B cell (primary cell): ENCODE measurements around the gene ERG. TPM values are rescaled to one million over a fixed set of nuclear protein-coding genes. Genes with fewer than 3 reads are reported as not detected.

Experiments used
- ATAC-seq: fragments of 200-7000 bp; cut with Tn5 transposase; one replicate; pipeline ENCODE4 v1.10.0; 2021; ENCODE audit warnings: low read depth, mild to moderate bottlenecking, moderate number of reproducible peaks, moderate library complexity
- CTCF ChIA-PET: fragments of 350-600 bp; sonication (Branson Sonifier 250); formaldehyde crosslinking; loops from one replicate; lab custom pipeline; 2021; ENCODE audit warnings: antibody characterized with exemption, inconsistent platforms; lab: Charles Lee
- POLR2A ChIA-PET: fragments of 350-600 bp; sonication (Branson Sonifier 250); formaldehyde crosslinking; loops from one replicate; lab custom pipeline; 2021; ENCODE audit warnings: antibody characterized with exemption; lab: Charles Lee
- DNase-seq: peaks from one replicate; pipeline ENCODE4 v3.0.0; 2013
- H2AFZ ChIP-seq: 2 replicates; pipeline ENCODE4 v1.6.1; 2012; ENCODE audit warnings: mild to moderate bottlenecking, low read depth, low read length; ENCODE audit not compliant: insufficient read depth, poor library complexity, severe bottlenecking
- H3K27ac ChIP-seq, 2 donors: 1 replicate in 1 of 2; 2 replicates in 1 of 2; pipeline ENCODE4 v1.5.1; 2012 to 2013; ENCODE audit warnings: low read length in 2 of 2, mild to moderate bottlenecking in 2 of 2, moderate library complexity in 1 of 2
- H3K27me3 ChIP-seq, 4 experiments: fragments of 200-600 bp in 1 of 4; sonication (generic) in 1 of 4; replicated peaks in 1 of 4; 1 replicate in 2 of 4; 2 replicates in 2 of 4; pipeline versions ENCODE4 v1.6.1 to v1.7.0; 2013 to 2016; ENCODE audit warnings: low read length in 3 of 4, mild to moderate bottlenecking in 2 of 4, mixed read lengths in 1 of 4, moderate library complexity in 1 of 4; ENCODE audit not compliant: insufficient read depth in 4 of 4, control insufficient read depth in 3 of 4; ENCODE audit errors: control extremely low read depth in 1 of 4
- H3K36me3 ChIP-seq, 2 experiments: replicated peaks in 1 of 2; 1 replicate in 1 of 2; 2 replicates in 1 of 2; pipeline versions ENCODE4 v1.6.1 to v1.7.1; 2013; ENCODE audit warnings: low read length in 1 of 2; ENCODE audit not compliant: insufficient read depth in 2 of 2, control insufficient read depth in 1 of 2; ENCODE audit errors: control extremely low read depth in 1 of 2, extremely low read depth in 1 of 2
- H3K4me1 ChIP-seq, 2 donors: fragments of 200-600 bp in 1 of 2; sonication (generic) in 1 of 2; 1 replicate in 1 of 2; 2 replicates in 1 of 2; pipeline versions ENCODE4 v1.5.1 to v1.6.1; 2013 to 2017; ENCODE audit warnings: low read length in 2 of 2; ENCODE audit not compliant: control insufficient read depth in 2 of 2, insufficient read depth in 2 of 2
- H3K4me2 ChIP-seq: replicated peaks from 2 replicates; pipeline ENCODE3; 2012; ENCODE audit warnings: mild to moderate bottlenecking, low read depth, low read length; ENCODE audit not compliant: poor library complexity, severe bottlenecking
- H3K4me3 ChIP-seq, 5 experiments: fragments of 200-600 bp in 1 of 5; sonication (generic) in 1 of 5; 1 replicate in 3 of 5; 2 replicates in 2 of 5; pipeline versions ENCODE4 v1.5.1 to v1.7.0; 2011 to 2016; ENCODE audit warnings: low read length in 4 of 5, mild to moderate bottlenecking in 4 of 5, low read depth in 2 of 5, control low read depth in 1 of 5, moderate library complexity in 1 of 5; ENCODE audit not compliant: insufficient read depth in 1 of 5; ENCODE audit errors: control extremely low read depth in 1 of 5, extremely low read depth in 1 of 5
- H3K79me2 ChIP-seq: fragments of 200-600 bp; sonication (generic); one replicate; pipeline ENCODE4 v1.6.0; 2016; ENCODE audit warnings: low read length; ENCODE audit not compliant: control insufficient read depth, insufficient read depth
- H3K9ac ChIP-seq: fragments of 200-600 bp; sonication (generic); 2 replicates; pipeline ENCODE4 v1.6.1; 2017; ENCODE audit warnings: mild to moderate bottlenecking, low read length, moderate library complexity
- H3K9me3 ChIP-seq, 3 donors: one replicate each; pipeline versions ENCODE4 v1.6.1 to v1.7.1; 2013; ENCODE audit warnings: low read length in 2 of 3; ENCODE audit not compliant: control insufficient read depth in 2 of 3, insufficient read depth in 1 of 3; ENCODE audit errors: control extremely low read depth in 1 of 3
- H4K20me1 ChIP-seq: 2 replicates; pipeline ENCODE4 v1.6.0; 2012; ENCODE audit warnings: mild to moderate bottlenecking, low read length; ENCODE audit not compliant: insufficient read depth, control insufficient read depth, poor library complexity, severe bottlenecking
- H3K27ac Mint-ChIP-seq: one replicate; pipeline ENCODE4 v1.8.0; 2021; ENCODE audit warnings: mixed read lengths
- H3K27me3 Mint-ChIP-seq: one replicate; pipeline ENCODE4 v1.8.0; 2021; ENCODE audit warnings: mixed read lengths
- H3K4me1 Mint-ChIP-seq: one replicate; pipeline ENCODE4 v1.8.0; 2021; ENCODE audit warnings: mixed read lengths
- H3K4me3 Mint-ChIP-seq: one replicate; pipeline ENCODE4 v1.8.0; 2021; ENCODE audit warnings: mixed read lengths
- H3K9me3 Mint-ChIP-seq: one replicate; pipeline ENCODE4 v1.8.0; 2022; ENCODE audit warnings: mixed read lengths; ENCODE audit not compliant: insufficient read depth
- EZH2 ChIP-seq: IDR thresholded peaks from 2 replicates; pipeline ENCODE4 v1.6.1; 2012; ENCODE audit warnings: borderline replicate concordance, low read depth, mild to moderate bottlenecking, moderate library complexity, low read length; ENCODE audit not compliant: insufficient read depth, poor library complexity, severe bottlenecking
- WGBS: methylation state at CpG from one replicate; pipeline ENCODE4 v1.1.5; 2013; ENCODE audit warnings: missing lambda C conversion rate; ENCODE audit not compliant: insufficient coverage; 5-methylcytosine and 5-hydroxymethylcytosine counted together
- intact Hi-C: fragments of 100-400 bp; cut with micrococcal nuclease; formaldehyde crosslinking; loops from one replicate; pipeline ENCODE4 v1.10.0; 2022
- polyA plus RNA-seq: library from polyadenylated mRNA; depleted of rRNA; stranded (reverse); fragments of >200 nt; gene quantifications from 2 replicates; pipeline ENCODE4 v1.2.3, GENCODE V29; 2012
- total RNA-seq, 2 donors: library from RNA; stranded (reverse); fragments of 120-200 nt in 1 of 2; gene quantifications; 1 replicate in 1 of 2; 2 replicates in 1 of 2; pipeline versions ENCODE4 v1.2.3 to v1.2.4, GENCODE V29; 2013 to 2022
- TF ChIP-seq, protein P1 (sequence below): fragments of 200-600 bp; IDR thresholded peaks from one replicate; pipeline ENCODE4 v1.8.0; 2022; ENCODE audit warnings: antibody characterized with exemption, mild to moderate bottlenecking

The ERG gene
- total and polyA plus RNA-seq, 2 donors (not counting 1 experiment from before 2014, with no cell fraction given): 0.17 TPM; not detected in 1

DNA sequence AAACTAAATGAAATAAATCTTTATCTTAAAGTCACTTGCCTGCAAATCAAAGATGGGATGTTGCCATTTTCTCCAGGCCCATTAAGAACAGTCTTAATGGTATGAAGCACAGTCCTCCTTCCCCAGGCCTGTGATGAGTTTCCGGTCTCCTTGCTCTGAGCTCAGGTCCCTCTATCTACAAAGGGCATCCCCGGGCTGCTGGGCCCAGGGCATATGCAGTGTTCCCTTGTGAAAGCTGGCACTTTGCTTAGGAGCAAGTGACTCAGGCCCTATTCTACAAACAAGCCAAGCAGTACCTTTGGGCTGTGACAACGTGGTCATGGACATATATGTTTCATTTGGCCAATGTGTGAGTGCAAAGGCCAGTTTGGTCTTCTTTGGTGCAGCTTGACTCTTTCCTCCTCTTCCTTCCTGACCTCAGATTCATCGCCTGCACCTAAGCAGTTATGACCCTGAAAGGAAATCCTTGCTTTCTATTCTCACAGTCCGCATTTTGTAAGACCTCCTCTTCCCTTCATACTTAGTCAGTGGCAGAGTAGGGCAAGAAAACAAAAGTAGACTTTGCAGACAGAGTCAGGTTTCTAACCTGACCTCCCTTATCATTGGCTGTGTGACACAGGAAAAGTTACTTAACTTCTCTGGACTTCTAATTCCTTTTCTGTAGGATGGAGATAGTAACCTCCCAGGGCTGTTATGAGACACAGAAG is 109.5 kb downstream of the ERG start:
- WGBS: 80% methylated on average over 3 of the region's 5 CpGs

DNA sequence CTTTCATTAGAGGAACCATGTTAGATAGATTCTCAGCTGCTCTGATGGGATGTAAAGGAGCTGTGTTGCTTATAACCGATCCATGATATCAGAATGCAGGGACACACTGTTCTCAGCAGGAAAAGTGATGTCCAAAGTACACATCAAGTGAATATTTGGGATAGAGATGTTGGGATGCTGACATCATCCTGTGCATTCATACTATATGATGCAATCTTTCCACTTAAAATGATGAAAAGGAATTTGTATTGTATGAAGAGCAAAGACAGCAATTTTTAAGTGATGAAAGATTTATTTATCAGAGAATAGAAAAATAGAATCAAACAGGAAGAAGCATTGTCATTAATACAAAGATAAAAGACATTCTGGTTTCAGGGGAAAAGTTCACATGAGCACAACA is 110.1 kb downstream of the ERG start:
- DNase-seq: no peak
- Histone ChIP-seq H3K79me2 (no peaks in the 10 kb centered on the region), H3K4me1 (no peaks in the 10 kb centered on the region), H3K27ac (no peak overlapping the region), H4K20me1 (no peaks in the 10 kb centered on the region), H2AFZ (no peak overlapping the region), H3K9ac (no peak overlapping the region), H3K27me3 (peaks cover 0 to 10% (median 0%) of the 10 kb centered on the region in 4 experiments), H3K9me3 (peaks cover 0 to 6% (median 0%) of the 10 kb centered on the region in 3 donors), H3K4me3 (no peak overlapping the region), H3K4me2 (no peak overlapping the region), H3K36me3 (no peaks in the 10 kb centered on the region)
- ATAC-seq: no peak
- Mint-ChIP-seq H3K4me3 (no peak overlapping the region), H3K4me1 (no peaks in the 10 kb centered on the region), H3K9me3 (no peaks in the 10 kb centered on the region), H3K27me3 (peaks cover 13% of the 10 kb centered on the region), H3K27ac (no peak overlapping the region)
- intact Hi-C loops: no loop called here
- WGBS: no CpG with 5 or more reads among the region's 1 CpG
- ChIA-PET CTCF (no interaction called here), POLR2A (no interaction called here)
- TF ChIP-seq, protein P1, sequence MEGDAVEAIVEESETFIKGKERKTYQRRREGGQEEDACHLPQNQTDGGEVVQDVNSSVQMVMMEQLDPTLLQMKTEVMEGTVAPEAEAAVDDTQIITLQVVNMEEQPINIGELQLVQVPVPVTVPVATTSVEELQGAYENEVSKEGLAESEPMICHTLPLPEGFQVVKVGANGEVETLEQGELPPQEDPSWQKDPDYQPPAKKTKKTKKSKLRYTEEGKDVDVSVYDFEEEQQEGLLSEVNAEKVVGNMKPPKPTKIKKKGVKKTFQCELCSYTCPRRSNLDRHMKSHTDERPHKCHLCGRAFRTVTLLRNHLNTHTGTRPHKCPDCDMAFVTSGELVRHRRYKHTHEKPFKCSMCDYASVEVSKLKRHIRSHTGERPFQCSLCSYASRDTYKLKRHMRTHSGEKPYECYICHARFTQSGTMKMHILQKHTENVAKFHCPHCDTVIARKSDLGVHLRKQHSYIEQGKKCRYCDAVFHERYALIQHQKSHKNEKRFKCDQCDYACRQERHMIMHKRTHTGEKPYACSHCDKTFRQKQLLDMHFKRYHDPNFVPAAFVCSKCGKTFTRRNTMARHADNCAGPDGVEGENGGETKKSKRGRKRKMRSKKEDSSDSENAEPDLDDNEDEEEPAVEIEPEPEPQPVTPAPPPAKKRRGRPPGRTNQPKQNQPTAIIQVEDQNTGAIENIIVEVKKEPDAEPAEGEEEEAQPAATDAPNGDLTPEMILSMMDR: no peak
- TF ChIP-seq EZH2: no peak

More for the DNA sequence above, 109.5 kb downstream of the ERG start:
- no peaks in the 10 kb centered on the region for H3K4me1 Mint-ChIP-seq
- TF ChIP-seq, protein P1: no peak
- TF ChIP-seq EZH2: no peak
- ATAC-seq (no peak), DNase-seq (no peak)
- CTCF ChIA-PET: no interaction called here
- Histone ChIP-seq H3K27ac (no peak overlapping the region), H3K79me2 (no peaks in the 10 kb centered on the region), H3K9ac (no peak overlapping the region), H4K20me1 (no peaks in the 10 kb centered on the region), H3K4me3 (no peak overlapping the region), H3K4me1 (no peaks in the 10 kb centered on the region), H3K4me2 (no peak overlapping the region), H3K9me3 (peaks cover 0 to 4% (median 0%) of the 10 kb centered on the region in 3 donors), H3K27me3 (peaks cover 0 to 10% (median 0%) of the 10 kb centered on the region in 4 experiments), H2AFZ (no peak overlapping the region), H3K36me3 (no peaks in the 10 kb centered on the region)
- H3K4me3 Mint-ChIP-seq: no peak overlapping the region
- H3K9me3 Mint-ChIP-seq: no peaks in the 10 kb centered on the region
- POLR2A ChIA-PET: no interaction called here
- intact Hi-C loops: no loop called here
- H3K27ac Mint-ChIP-seq: no peak overlapping the region
- peaks cover 10% of the 10 kb centered on the region for H3K27me3 Mint-ChIP-seq
